Measurements from ENCODE around the gene TBC1D23.

TBC1D23 gene

GRCh38 chr3:100288288-100288894 is 27.6 kb downstream of the TBC1D23 start:
- no peak for TF ChIP-seq IKZF3 (tag by site-specific recombination; IDR thresholded peaks at IDR 0.05)
- TF ChIP-seq ZBTB20 (tag by site-specific recombination; IDR thresholded peaks at IDR 0.05) = no peak
- TF ChIP-seq, protein P1, sequence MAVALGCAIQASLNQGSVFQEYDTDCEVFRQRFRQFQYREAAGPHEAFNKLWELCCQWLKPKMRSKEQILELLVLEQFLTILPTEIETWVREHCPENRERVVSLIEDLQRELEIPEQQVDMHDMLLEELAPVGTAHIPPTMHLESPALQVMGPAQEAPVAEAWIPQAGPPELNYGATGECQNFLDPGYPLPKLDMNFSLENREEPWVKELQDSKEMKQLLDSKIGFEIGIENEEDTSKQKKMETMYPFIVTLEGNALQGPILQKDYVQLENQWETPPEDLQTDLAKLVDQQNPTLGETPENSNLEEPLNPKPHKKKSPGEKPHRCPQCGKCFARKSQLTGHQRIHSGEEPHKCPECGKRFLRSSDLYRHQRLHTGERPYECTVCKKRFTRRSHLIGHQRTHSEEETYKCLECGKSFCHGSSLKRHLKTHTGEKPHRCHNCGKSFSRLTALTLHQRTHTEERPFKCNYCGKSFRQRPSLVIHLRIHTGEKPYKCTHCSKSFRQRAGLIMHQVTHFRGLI (tag by site-specific recombination; IDR thresholded peaks at IDR 0.05) = no peak
- TF ChIP-seq ZNF121 (tag by site-specific recombination; IDR thresholded peaks at IDR 0.05) = no peak
- TF ChIP-seq, protein P2, sequence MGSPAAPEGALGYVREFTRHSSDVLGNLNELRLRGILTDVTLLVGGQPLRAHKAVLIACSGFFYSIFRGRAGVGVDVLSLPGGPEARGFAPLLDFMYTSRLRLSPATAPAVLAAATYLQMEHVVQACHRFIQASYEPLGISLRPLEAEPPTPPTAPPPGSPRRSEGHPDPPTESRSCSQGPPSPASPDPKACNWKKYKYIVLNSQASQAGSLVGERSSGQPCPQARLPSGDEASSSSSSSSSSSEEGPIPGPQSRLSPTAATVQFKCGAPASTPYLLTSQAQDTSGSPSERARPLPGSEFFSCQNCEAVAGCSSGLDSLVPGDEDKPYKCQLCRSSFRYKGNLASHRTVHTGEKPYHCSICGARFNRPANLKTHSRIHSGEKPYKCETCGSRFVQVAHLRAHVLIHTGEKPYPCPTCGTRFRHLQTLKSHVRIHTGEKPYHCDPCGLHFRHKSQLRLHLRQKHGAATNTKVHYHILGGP (tag by site-specific recombination; IDR thresholded peaks at IDR 0.05) = no peak
- TF ChIP-seq ZNF510 (tag by site-specific recombination; IDR thresholded peaks at IDR 0.05; ENCODE audit: insufficient replicate concordance) = no peak
- no peak for TF ChIP-seq MYNN (tag by site-specific recombination; IDR thresholded peaks at IDR 0.05; ENCODE audit: borderline replicate concordance)
- no peak for TF ChIP-seq ZNF658 (tag by site-specific recombination; IDR thresholded peaks at IDR 0.05)
- no peak for TF ChIP-seq KLF1 (tag by site-specific recombination; IDR thresholded peaks at IDR 0.05)
- TF ChIP-seq ZNF701 (tag by site-specific recombination; IDR thresholded peaks at IDR 0.05) = no peak
- TF ChIP-seq ZBTB8A (tag by site-specific recombination; IDR thresholded peaks at IDR 0.05) = no peak
- no peak for TF ChIP-seq ZNF138 (tag by site-specific recombination; IDR thresholded peaks at IDR 0.05; ENCODE audit: borderline replicate concordance)
- Histone ChIP-seq H3K27ac (ENCODE audit: extremely low read depth, low read depth, low read length) (no peak overlapping the region), H3K36me3 (ENCODE audit: control insufficient read depth in 2 of 2, insufficient read depth in 1 of 2, low read length in 2 of 2) (peaks cover 3 to 51% of the 10 kb centered on the region in 2 experiments; a peak in 2 of 3 replicates), H3K9me3 (ENCODE audit: control insufficient read depth, insufficient read depth, low read depth, low read length) (no peaks in the 10 kb centered on the region), H3K4me1 (ENCODE audit: control insufficient read depth, insufficient read depth, low read length) (no peaks in the 10 kb centered on the region), H3K4me3 (ENCODE audit: low read depth, low read length) (no peak overlapping the region)
- ChIA-PET POLR2A (interaction anchor here (0.7 kb wide), 1 partner anchor 1893 kb away, joined by 4 read pairs; no protein-coding TSS in a partner anchor), CTCF (no interaction called here)

GRCh38 chr3:100289339-100289738 is 28.5 kb downstream of the TBC1D23 start:
- POLR2A ChIA-PET = no interaction called here
- Histone ChIP-seq H3K4me1 (ENCODE audit: control insufficient read depth, insufficient read depth, low read length) (no peaks in the 10 kb centered on the region), H3K36me3 (ENCODE audit: control insufficient read depth in 2 of 2, insufficient read depth in 1 of 2, low read length in 2 of 2) (peaks cover 3 to 45% of the 10 kb centered on the region in 2 experiments; a peak in 2 of 3 replicates), H3K4me3 (ENCODE audit: low read depth, low read length) (no peak overlapping the region), H3K9me3 (ENCODE audit: control insufficient read depth, insufficient read depth, low read depth, low read length) (no peaks in the 10 kb centered on the region), H3K27ac (ENCODE audit: extremely low read depth, low read depth, low read length) (no peak overlapping the region)
- CTCF ChIA-PET = no interaction called here
- TF ChIP-seq ZNF792 (tag by site-specific recombination; IDR thresholded peaks at IDR 0.05) (no peak), OVOL3 (tag by site-specific recombination; IDR thresholded peaks at IDR 0.05) (no peak), ZNF132 (tag by site-specific recombination; IDR thresholded peaks at IDR 0.05; ENCODE audit: borderline replicate concordance) (no peak), ZBTB10 (tag by site-specific recombination; IDR thresholded peaks at IDR 0.05) (no peak), ZNF214 (tag by site-specific recombination; IDR thresholded peaks at IDR 0.05; ENCODE audit: borderline replicate concordance) (no peak), ZNF335 (tag by site-specific recombination; conservative IDR thresholded peaks at IDR 0.05) (no peak), ZNF639 (tag by site-specific recombination; IDR thresholded peaks at IDR 0.05) (no peak), ZNF830 (tag by site-specific recombination; IDR thresholded peaks at IDR 0.05; ENCODE audit: low read depth) (no peak), ZNF157 (tag by site-specific recombination; IDR thresholded peaks at IDR 0.05) (no peak)
- TF ChIP-seq, protein P3, sequence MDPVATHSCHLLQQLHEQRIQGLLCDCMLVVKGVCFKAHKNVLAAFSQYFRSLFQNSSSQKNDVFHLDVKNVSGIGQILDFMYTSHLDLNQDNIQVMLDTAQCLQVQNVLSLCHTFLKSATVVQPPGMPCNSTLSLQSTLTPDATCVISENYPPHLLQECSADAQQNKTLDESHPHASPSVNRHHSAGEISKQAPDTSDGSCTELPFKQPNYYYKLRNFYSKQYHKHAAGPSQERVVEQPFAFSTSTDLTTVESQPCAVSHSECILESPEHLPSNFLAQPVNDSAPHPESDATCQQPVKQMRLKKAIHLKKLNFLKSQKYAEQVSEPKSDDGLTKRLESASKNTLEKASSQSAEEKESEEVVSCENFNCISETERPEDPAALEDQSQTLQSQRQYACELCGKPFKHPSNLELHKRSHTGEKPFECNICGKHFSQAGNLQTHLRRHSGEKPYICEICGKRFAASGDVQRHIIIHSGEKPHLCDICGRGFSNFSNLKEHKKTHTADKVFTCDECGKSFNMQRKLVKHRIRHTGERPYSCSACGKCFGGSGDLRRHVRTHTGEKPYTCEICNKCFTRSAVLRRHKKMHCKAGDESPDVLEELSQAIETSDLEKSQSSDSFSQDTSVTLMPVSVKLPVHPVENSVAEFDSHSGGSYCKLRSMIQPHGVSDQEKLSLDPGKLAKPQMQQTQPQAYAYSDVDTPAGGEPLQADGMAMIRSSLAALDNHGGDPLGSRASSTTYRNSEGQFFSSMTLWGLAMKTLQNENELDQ (tag by site-specific recombination; IDR thresholded peaks at IDR 0.05; ENCODE audit: low read depth) = no peak
- TF ChIP-seq, protein P4, sequence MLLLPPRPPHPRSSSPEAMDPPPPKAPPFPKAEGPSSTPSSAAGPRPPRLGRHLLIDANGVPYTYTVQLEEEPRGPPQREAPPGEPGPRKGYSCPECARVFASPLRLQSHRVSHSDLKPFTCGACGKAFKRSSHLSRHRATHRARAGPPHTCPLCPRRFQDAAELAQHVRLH (tag by site-specific recombination; IDR thresholded peaks at IDR 0.05) = no peak
